Right kidney (tissue), 9 donors: ENCODE data around the gene MLLT6.

ENCODE experiments used
- DNase-seq: peaks from one replicate; pipeline ENCODE4 v3.0.0-alpha.2; 2016
- long read RNA-seq, 8 donors: transcript quantifications; one replicate each; lab custom pipeline, GENCODE V29; 2026

Gene MLLT6
- long read RNA-seq, donor 1, transcript MLLT6-205 (1 exons, 2,937 nt), result major isoform, 71 of 102 reads
- long read RNA-seq, donor 1, transcript MLLT6-202 (2 exons, 527 nt), result minor isoform, 5 of 102 reads
- long read RNA-seq, donor 1, partial matches to known transcripts, result 25 of 102 reads
- long read RNA-seq, donor 1, other reads (novel, unspliced or antisense), result 0 of 102 reads
- long read RNA-seq, donor 2, transcript MLLT6-205 (1 exons, 2,937 nt), result major isoform, 25 of 28 reads
- long read RNA-seq, donor 2, partial matches to known transcripts, result 0 of 28 reads
- long read RNA-seq, donor 2, other reads (novel, unspliced or antisense), result 0 of 28 reads
- long read RNA-seq, donor 3, transcript MLLT6-205 (1 exons, 2,937 nt), result major isoform, 65 of 78 reads
- long read RNA-seq, donor 3, partial matches to known transcripts, result 8 of 78 reads
- long read RNA-seq, donor 3, other reads (novel, unspliced or antisense), result 0 of 78 reads
- long read RNA-seq, donor 4, transcript MLLT6-205 (1 exons, 2,937 nt), result major isoform, 114 of 148 reads
- long read RNA-seq, donor 4, partial matches to known transcripts, result 26 of 148 reads
- long read RNA-seq, donor 4, other reads (novel, unspliced or antisense), result 0 of 148 reads
- long read RNA-seq, donor 5, full-length matches to known transcripts, result 65 of 76 reads
- long read RNA-seq, donor 5, partial matches to known transcripts, result 11 of 76 reads
- long read RNA-seq, donor 5, other reads (novel, unspliced or antisense), result 0 of 76 reads
- long read RNA-seq, donor 6, transcript MLLT6-205 (1 exons, 2,937 nt), result major isoform, 91 of 138 reads
- long read RNA-seq, donor 6, partial matches to known transcripts, result 41 of 138 reads
- long read RNA-seq, donor 6, other reads (novel, unspliced or antisense), result 0 of 138 reads
- long read RNA-seq, donor 7, result 0 reads
- long read RNA-seq, donor 8, transcript MLLT6-205 (1 exons, 2,937 nt), result major isoform, 57 of 87 reads
- long read RNA-seq, donor 8, partial matches to known transcripts, result 27 of 87 reads
- long read RNA-seq, donor 8, other reads (novel, unspliced or antisense), result 0 of 87 reads

GRCh38 chr17:38704606-38705522 lies at the start of gene MLLT6:
MLLT6 (plus strand) TSS chr17:38705273; CDS start chr17:38705633, 360 bp downstream.
- peak; percentile 85 for DNase-seq

GRCh38 chr17:38656959-38657823 lies 47.9 kb upstream of the MLLT6 start:
- DNase-seq, result no peak

GRCh38 chr17:38657824-38658740 lies 47.0 kb upstream of the MLLT6 start:
- DNase-seq, result no peak

- DNase-seq, result no peak
Measured at GRCh38 chr17:38658741-38659345, 46.2 kb upstream of the MLLT6 start.

- no peak for DNase-seq
Measured at GRCh38 chr17:38659415-38659814, 45.7 kb upstream of the MLLT6 start.

GRCh38 chr17:38660097-38661025 lies 44.7 kb upstream of the MLLT6 start:
- DNase-seq, result no peak

GRCh38 chr17:38663125-38663751 lies 41.8 kb upstream of the MLLT6 start:
- DNase-seq, result peak; percentile 57

GRCh38 chr17:38663964-38664644 lies 41.0 kb upstream of the MLLT6 start:
- DNase-seq, result no peak

GRCh38 chr17:38667099-38667786 lies 37.8 kb upstream of the MLLT6 start:
- DNase-seq, result peak; percentile 47

- DNase-seq, result no peak
Measured at GRCh38 chr17:38667787-38668122, 37.3 kb upstream of the MLLT6 start.

- no peak for DNase-seq
Measured at GRCh38 chr17:38669520-38669919, 35.6 kb upstream of the MLLT6 start.

- DNase-seq, result no peak
Measured at GRCh38 chr17:38671939-38672720, 32.9 kb upstream of the MLLT6 start.

- no peak for DNase-seq
Measured at GRCh38 chr17:38672788-38673706, 32.0 kb upstream of the MLLT6 start.

GRCh38 chr17:38673707-38674013 lies 31.4 kb upstream of the MLLT6 start:
- no peak for DNase-seq
